HepG2 (cell line): ENCODE results near the gene PRKN.

Experiments used
- CAMTA2 ChIP-seq: sonication (generic); formaldehyde crosslinking; IDR thresholded peaks from 2 replicates; pipeline ENCODE4 v1.4.0; 2020; ENCODE audit warnings: mild to moderate bottlenecking, missing genetic modification reagents, borderline replicate concordance
- TCF7L2 ChIP-seq: IDR thresholded peaks from 2 replicates; pipeline ENCODE4 v1.6.1; 2011; ENCODE audit warnings: mild to moderate bottlenecking, low read depth, low read length, moderate library complexity

- no peak for TF ChIP-seq TCF7L2
- no peak for TF ChIP-seq CAMTA2
Measured at GRCh38 chr6:161439093-161439492, 1288.5 kb downstream of the PRKN start.
